Measurements from ENCODE around the gene NBAS.
"Not testable (repeated sequence)": the region's sequence is repeated elsewhere in the genome, so short reads cannot be mapped to it uniquely, and the experiment has no call there.

Gene NBAS

GRCh38 chr2:15460112-15460620 is 101.0 kb downstream of the NBAS start:
- no peak for DNase-seq (ENCODE audit: low spot score)

GRCh38 chr2:15458277-15458676 is 102.9 kb downstream of the NBAS start:
- DNase-seq (ENCODE audit: low spot score) = no peak

GRCh38 chr2:15457868-15458267 is 103.3 kb downstream of the NBAS start:
- no peak for DNase-seq (ENCODE audit: low spot score)

- DNase-seq (ENCODE audit: low spot score) = no peak
These were observed 104.8 kb downstream of the NBAS start for GRCh38 chr2:15456352-15456751.

- DNase-seq (ENCODE audit: low spot score) = no peak
These were observed 110.3 kb downstream of the NBAS start for GRCh38 chr2:15450808-15451207.

- DNase-seq (ENCODE audit: low spot score) = no peak
These were observed 111.4 kb downstream of the NBAS start for GRCh38 chr2:15449556-15450236.

GRCh38 chr2:15448250-15448839 is 112.8 kb downstream of the NBAS start:
- DNase-seq (ENCODE audit: low spot score) = no peak

GRCh38 chr2:15447381-15447780 is 113.8 kb downstream of the NBAS start:
- no peak for DNase-seq (ENCODE audit: low spot score)

GRCh38 chr2:15446961-15447360 is 114.2 kb downstream of the NBAS start:
- no peak for DNase-seq (ENCODE audit: low spot score)

- DNase-seq (ENCODE audit: low spot score) = no peak
These were observed 115.1 kb downstream of the NBAS start for GRCh38 chr2:15445891-15446562.

- DNase-seq (ENCODE audit: low spot score) = not testable (repeated sequence)
These were observed 121.2 kb downstream of the NBAS start for GRCh38 chr2:15439768-15440524.

- DNase-seq (ENCODE audit: low spot score) = not testable (repeated sequence)
These were observed 121.8 kb downstream of the NBAS start for GRCh38 chr2:15439366-15439765.

- DNase-seq (ENCODE audit: low spot score) = no peak
These were observed 124.9 kb downstream of the NBAS start for GRCh38 chr2:15436195-15436594.

GRCh38 chr2:15435474-15435873 is 125.7 kb downstream of the NBAS start:
- DNase-seq (ENCODE audit: low spot score) = no peak

- no peak for DNase-seq (ENCODE audit: low spot score)
These were observed 128.4 kb downstream of the NBAS start for GRCh38 chr2:15432642-15433256.

GRCh38 chr2:15429032-15429431 is 132.1 kb downstream of the NBAS start:
- no peak for DNase-seq (ENCODE audit: low spot score)

GRCh38 chr2:15427987-15428386 is 133.1 kb downstream of the NBAS start:
- no peak for DNase-seq (ENCODE audit: low spot score)

- DNase-seq (ENCODE audit: low spot score) = no peak
These were observed 134.5 kb downstream of the NBAS start for GRCh38 chr2:15426606-15427005.

GRCh38 chr2:15425712-15426111 is 135.4 kb downstream of the NBAS start:
- DNase-seq (ENCODE audit: low spot score) = no peak

GRCh38 chr2:15421753-15422152 is 139.4 kb downstream of the NBAS start:
- no peak for DNase-seq (ENCODE audit: low spot score)

- DNase-seq (ENCODE audit: low spot score) = no peak
These were observed 145.4 kb downstream of the NBAS start for GRCh38 chr2:15415748-15416147.

GRCh38 chr2:15412779-15413178 is 148.4 kb downstream of the NBAS start:
- DNase-seq (ENCODE audit: low spot score) = no peak

All from CD4-positive, alpha-beta T cell treated with Interleukin-6 at 100 ng/mL for 8 hours (primary cell).